Measurements from ENCODE around the gene HPSE2. TPM values are rescaled to one million over a fixed set of nuclear protein-coding genes. Genes with fewer than 3 reads are reported as not detected.

HPSE2 gene
- not detected in 2 replicates for total RNA-seq
- long read RNA-seq: 0 reads

GRCh38 chr10:99235658-99236626, at the start of gene HPSE2:
TSS of gene HPSE2 (minus strand) at chr10:99235852.
- Mint-ChIP-seq H3K27me3 (ENCODE audit: low read depth) (peaks cover 93% of the 10 kb centered on the region), H3K27ac (ENCODE audit: unreplicated experiment) (no peak within 1 kb of the TSS), H3K4me3 (peak within 1 kb of the TSS; percentile 56), H3K9me3 (no peaks in the 10 kb centered on the region), H3K36me3 (ENCODE audit: low read depth) (peaks cover 10% of the 10 kb centered on the region), H3K4me1 (peaks cover 36% of the 10 kb centered on the region)
- no peak for TF ChIP-seq CTCF (conservative IDR thresholded peaks at IDR 0.05)
- DNase-seq (ENCODE audit: low read depth, low spot score): peak; percentile 4

- no peak overlapping the region for H3K27ac Mint-ChIP-seq (ENCODE audit: unreplicated experiment)
- H3K9me3 Mint-ChIP-seq: peaks cover 9% of the 10 kb centered on the region
- H3K4me3 Mint-ChIP-seq: no peak overlapping the region
- no peak for DNase-seq (ENCODE audit: low read depth, low spot score)
- no peak for TF ChIP-seq CTCF (conservative IDR thresholded peaks at IDR 0.05)
- H3K27me3 Mint-ChIP-seq (ENCODE audit: low read depth): peaks cover 26% of the 10 kb centered on the region
- peaks cover 2% of the 10 kb centered on the region for H3K36me3 Mint-ChIP-seq (ENCODE audit: low read depth)
- no peaks in the 10 kb centered on the region for H3K4me1 Mint-ChIP-seq
These were observed 44.8 kb upstream of the HPSE2 start for GRCh38 chr10:99280472-99280871.

GRCh38 chr10:99279626-99280111, 44.0 kb upstream of the HPSE2 start:
- Mint-ChIP-seq H3K4me3 (no peak overlapping the region), H3K4me1 (no peaks in the 10 kb centered on the region), H3K27ac (ENCODE audit: unreplicated experiment) (no peak overlapping the region), H3K36me3 (ENCODE audit: low read depth) (peaks cover 2% of the 10 kb centered on the region), H3K9me3 (peaks cover 9% of the 10 kb centered on the region), H3K27me3 (ENCODE audit: low read depth) (peaks cover 32% of the 10 kb centered on the region)
- no peak for TF ChIP-seq CTCF (conservative IDR thresholded peaks at IDR 0.05)
- DNase-seq (ENCODE audit: low read depth, low spot score): no peak

GRCh38 chr10:99276848-99277486, 41.3 kb upstream of the HPSE2 start:
- no peak for DNase-seq (ENCODE audit: low read depth, low spot score)
- Mint-ChIP-seq H3K4me1 (no peaks in the 10 kb centered on the region), H3K4me3 (no peak overlapping the region), H3K9me3 (no peaks in the 10 kb centered on the region), H3K27ac (ENCODE audit: unreplicated experiment) (no peak overlapping the region), H3K27me3 (ENCODE audit: low read depth) (peaks cover 43% of the 10 kb centered on the region), H3K36me3 (ENCODE audit: low read depth) (no peaks in the 10 kb centered on the region)
- peak; percentile 67 for TF ChIP-seq CTCF (conservative IDR thresholded peaks at IDR 0.05)

- DNase-seq (ENCODE audit: low read depth, low spot score): no peak
- Mint-ChIP-seq H3K4me3 (no peak overlapping the region), H3K27me3 (ENCODE audit: low read depth) (peaks cover 8% of the 10 kb centered on the region), H3K36me3 (ENCODE audit: low read depth) (peaks cover 4% of the 10 kb centered on the region), H3K9me3 (peaks cover 12% of the 10 kb centered on the region), H3K27ac (ENCODE audit: unreplicated experiment) (peak overlapping the region; percentile 5), H3K4me1 (peaks cover 3% of the 10 kb centered on the region)
- no peak for TF ChIP-seq CTCF (conservative IDR thresholded peaks at IDR 0.05)
These were observed 30.7 kb upstream of the HPSE2 start for GRCh38 chr10:99266383-99266782.
